GM10266 (cell line): ENCODE results near the gene DAPK1.

Experiments used
- DNase-seq: peaks from one replicate; pipeline ENCODE4 v3.0.0; 2012; ENCODE audit errors: extremely low spot score
- CTCF ChIP-seq: IDR thresholded peaks from 2 replicates; pipeline ENCODE4 v1.5.1; 2012; ENCODE audit warnings: mild to moderate bottlenecking, low read depth; ENCODE audit not compliant: control insufficient read depth, insufficient read depth; ENCODE audit errors: missing control alignments

Gene DAPK1

GRCh38 chr9:87614397-87614796 lies 116.7 kb downstream of the DAPK1 start:
- no peak for DNase-seq
- no peak for TF ChIP-seq CTCF

GRCh38 chr9:87615136-87615535 lies 117.5 kb downstream of the DAPK1 start:
- TF ChIP-seq CTCF, result no peak
- DNase-seq, result no peak

GRCh38 chr9:87615547-87616148 lies 118.0 kb downstream of the DAPK1 start:
- TF ChIP-seq CTCF, result no peak
- no peak for DNase-seq

- no peak for DNase-seq
- no peak for TF ChIP-seq CTCF
These were observed 120.6 kb downstream of the DAPK1 start for GRCh38 chr9:87618226-87618625.

- no peak for DNase-seq
- no peak for TF ChIP-seq CTCF
These were observed 121.3 kb downstream of the DAPK1 start for GRCh38 chr9:87618931-87619330.

- TF ChIP-seq CTCF, result no peak
- no peak for DNase-seq
These were observed 121.7 kb downstream of the DAPK1 start for GRCh38 chr9:87619346-87619745.

- DNase-seq, result no peak
- TF ChIP-seq CTCF, result no peak
These were observed 123.2 kb downstream of the DAPK1 start for GRCh38 chr9:87620731-87621322.
